HG03103 (cell line): Measurements from ENCODE around the gene PSMA2.

Source experiments
- ATAC-seq: cut with Tn5 transposase; IDR thresholded peaks from one replicate; pipeline ENCODE4 v1.9.1; 2021; ENCODE audit warnings: low read depth; ENCODE audit not compliant: unreplicated experiment

The PSMA2 gene

GRCh38 chr7:42931834-42932651 lies at the start of gene PSMA2, which contains the start of gene MRPL32:
Gene PSMA2, minus strand, starts transcription at chr7:42932174. Its CDS starts 16 bp downstream, at chr7:42932158.
Gene MRPL32, plus strand, starts transcription at chr7:42932376. Its CDS starts 11 bp downstream, at chr7:42932387.
- ATAC-seq, result peak; percentile 99

GRCh38 chr7:42981601-42982000 lies 49.6 kb upstream of the PSMA2 start:
- no peak for ATAC-seq

GRCh38 chr7:42980514-42980913 lies 48.5 kb upstream of the PSMA2 start:
- no peak for ATAC-seq

GRCh38 chr7:42980084-42980483 lies 48.1 kb upstream of the PSMA2 start:
- no peak for ATAC-seq

- no peak for ATAC-seq
Observed at GRCh38 chr7:42978496-42978895, 46.5 kb upstream of the PSMA2 start.

- no peak for ATAC-seq
Observed at GRCh38 chr7:42976371-42976770, 44.4 kb upstream of the PSMA2 start.

GRCh38 chr7:42972699-42973500 lies 40.9 kb upstream of the PSMA2 start:
- no peak for ATAC-seq

GRCh38 chr7:42967391-42967790 lies 35.4 kb upstream of the PSMA2 start:
- ATAC-seq, result no peak

- ATAC-seq, result no peak
Observed at GRCh38 chr7:42964849-42965805, 33.2 kb upstream of the PSMA2 start.

GRCh38 chr7:42964293-42964692 lies 32.3 kb upstream of the PSMA2 start:
- ATAC-seq, result no peak

GRCh38 chr7:42961170-42961569 lies 29.2 kb upstream of the PSMA2 start:
- no peak for ATAC-seq

- no peak for ATAC-seq
Observed at GRCh38 chr7:42960762-42961161, 28.8 kb upstream of the PSMA2 start.

GRCh38 chr7:42959549-42959948 lies 27.6 kb upstream of the PSMA2 start:
- ATAC-seq, result no peak

- ATAC-seq, result no peak
Observed at GRCh38 chr7:42956062-42956461, 24.1 kb upstream of the PSMA2 start.

GRCh38 chr7:42953994-42954393 lies 22.0 kb upstream of the PSMA2 start:
- no peak for ATAC-seq

- no peak for ATAC-seq
Observed at GRCh38 chr7:42952328-42952727, 20.4 kb upstream of the PSMA2 start.

GRCh38 chr7:42950417-42950816 lies 18.4 kb upstream of the PSMA2 start:
- ATAC-seq, result no peak

- ATAC-seq, result no peak
Observed at GRCh38 chr7:42947521-42947920, 15.5 kb upstream of the PSMA2 start.

GRCh38 chr7:42946627-42946950 lies 14.6 kb upstream of the PSMA2 start:
- ATAC-seq, result no peak

GRCh38 chr7:42945821-42946626 lies 14.1 kb upstream of the PSMA2 start:
- peak; percentile 66 for ATAC-seq
